ENCODE measurements around the gene NXPH3. TPM values are rescaled to one million over a fixed set of nuclear protein-coding genes. Genes with fewer than 3 reads are reported as not detected.

NXPH3 gene
- total and polyA plus RNA-seq, 5 experiments from 2014 or later = not detected

- H3K4me1 Mint-ChIP-seq = peaks cover 3 to 21% (median 8%) of the 10 kb centered on the region in 4 donors
Measured at GRCh38 chr17:49579522-49579921, 3.9 kb downstream of the NXPH3 start.

GRCh38 chr17:49580055-49580721, 4.5 kb downstream of the NXPH3 start:
- no peak for ATAC-seq
- POLR2A ChIA-PET = no interaction called here
- Mint-ChIP-seq H3K27ac (peak overlapping the region in 1 of 10 donors; percentile 27), H3K9me3 (peaks cover 0 to 2% (median 0%) of the 10 kb centered on the region in 9 donors), H3K4me3 (no peak overlapping the region), H3K36me3 (peaks cover 0 to 2% (median 0%) of the 10 kb centered on the region in 3 donors), H3K4me1 (peaks cover 3 to 18% (median 6%) of the 10 kb centered on the region in 4 donors), H3K27me3 (peaks cover 2 to 32% (median 15%) of the 10 kb centered on the region in 5 donors)
- no peak for DNase-seq

More at GRCh38 chr17:49579522-49579921, 3.9 kb downstream of the NXPH3 start:
- no peak for DNase-seq
- H3K27ac Mint-ChIP-seq = no peak overlapping the region
- peaks cover 0 to 2% (median 0%) of the 10 kb centered on the region in 3 donors for H3K36me3 Mint-ChIP-seq
- no peak overlapping the region for H3K4me3 Mint-ChIP-seq
- POLR2A ChIA-PET = no interaction called here
- H3K27me3 Mint-ChIP-seq = peaks cover 2 to 37% (median 16%) of the 10 kb centered on the region in 5 donors
- ATAC-seq = no peak
- peaks cover 0 to 2% (median 0%) of the 10 kb centered on the region in 9 donors for H3K9me3 Mint-ChIP-seq

- POLR2A ChIA-PET = interaction anchor here (0.7 kb wide), 1 partner anchor 414 kb away, joined by 4 read pairs; no protein-coding TSS in a partner anchor
- H3K9me3 Mint-ChIP-seq = peaks cover 0 to 2% (median 0%) of the 10 kb centered on the region in 9 donors
Measured at GRCh38 chr17:49580981-49581647, 5.4 kb downstream of the NXPH3 start.

GRCh38 chr17:49581648-49581998, 6.0 kb downstream of the NXPH3 start:
- ATAC-seq (no peak), DNase-seq (no peak)
- Mint-ChIP-seq H3K36me3 (peaks cover 0 to 2% (median 0%) of the 10 kb centered on the region in 3 donors), H3K27me3 (peaks cover 0 to 18% (median 13%) of the 10 kb centered on the region in 5 donors), H3K4me3 (no peak overlapping the region), H3K4me1 (peaks cover 2 to 8% (median 4%) of the 10 kb centered on the region in 4 donors), H3K9me3 (peaks cover 0 to 2% (median 0%) of the 10 kb centered on the region in 9 donors), H3K27ac (no peak overlapping the region)
- POLR2A ChIA-PET = interaction anchor here (0.7 kb wide), 1 partner anchor 414 kb away, joined by 4 read pairs; no protein-coding TSS in a partner anchor

More at GRCh38 chr17:49580981-49581647, 5.4 kb downstream of the NXPH3 start:
- DNase-seq (no peak), ATAC-seq (no peak)
- no peak overlapping the region for H3K4me3 Mint-ChIP-seq
- peaks cover 0 to 2% (median 0%) of the 10 kb centered on the region in 3 donors for H3K36me3 Mint-ChIP-seq
- H3K27ac Mint-ChIP-seq = no peak overlapping the region
- H3K27me3 Mint-ChIP-seq = peaks cover 0 to 23% (median 13%) of the 10 kb centered on the region in 5 donors
- H3K4me1 Mint-ChIP-seq = peaks cover 2 to 10% (median 4%) of the 10 kb centered on the region in 4 donors

GRCh38 chr17:49582055-49582722, 6.5 kb downstream of the NXPH3 start:
- DNase-seq = no peak
- no peaks in the 10 kb centered on the region for H3K36me3 Mint-ChIP-seq
- peaks cover 0 to 2% (median 0%) of the 10 kb centered on the region in 9 donors for H3K9me3 Mint-ChIP-seq
- H3K4me3 Mint-ChIP-seq = no peak overlapping the region
- H3K27me3 Mint-ChIP-seq = peaks cover 0 to 12% (median 10%) of the 10 kb centered on the region in 5 donors
- POLR2A ChIA-PET = no interaction called here
- peaks cover 0 to 6% (median 2%) of the 10 kb centered on the region in 4 donors for H3K4me1 Mint-ChIP-seq
- no peak for ATAC-seq
- peak overlapping the region in 1 of 10 donors; percentile 31 for H3K27ac Mint-ChIP-seq

GRCh38 chr17:49582789-49583188, 7.1 kb downstream of the NXPH3 start:
- no peak for ATAC-seq
- no peak overlapping the region for H3K27ac Mint-ChIP-seq
- POLR2A ChIA-PET = no interaction called here

GRCh38 chr17:49583226-49583625, 7.6 kb downstream of the NXPH3 start:
- Mint-ChIP-seq H3K9me3 (peaks cover 0 to 2% (median 0%) of the 10 kb centered on the region in 9 donors), H3K36me3 (no peaks in the 10 kb centered on the region), H3K4me3 (no peak overlapping the region), H3K27ac (no peak overlapping the region), H3K4me1 (peaks cover 0 to 9% (median 0%) of the 10 kb centered on the region in 4 donors), H3K27me3 (peaks cover 0 to 2% (median under 1%) of the 10 kb centered on the region in 5 donors)
- DNase-seq (no peak), ATAC-seq (no peak)
- POLR2A ChIA-PET = no interaction called here

More at GRCh38 chr17:49582789-49583188, 7.1 kb downstream of the NXPH3 start:
- Mint-ChIP-seq H3K36me3 (no peaks in the 10 kb centered on the region), H3K9me3 (peaks cover 0 to 2% (median 0%) of the 10 kb centered on the region in 9 donors), H3K4me3 (peak overlapping the region in 1 of 10 donors; percentile 19), H3K4me1 (peaks cover 0 to 9% (median 0%) of the 10 kb centered on the region in 4 donors), H3K27me3 (peaks cover 0 to 6% (median 4%) of the 10 kb centered on the region in 5 donors)
- no peak for DNase-seq

- ATAC-seq (no peak), DNase-seq (no peak)
- no peaks in the 10 kb centered on the region for H3K36me3 Mint-ChIP-seq
- POLR2A ChIA-PET = no interaction called here
- peaks cover 0 to 2% (median 0%) of the 10 kb centered on the region in 9 donors for H3K9me3 Mint-ChIP-seq
- H3K4me1 Mint-ChIP-seq = peaks cover 0 to 9% (median 1%) of the 10 kb centered on the region in 4 donors
- peak overlapping the region in 1 of 10 donors; percentile 14 for H3K27ac Mint-ChIP-seq
- no peak overlapping the region for H3K4me3 Mint-ChIP-seq
- no peaks in the 10 kb centered on the region for H3K27me3 Mint-ChIP-seq
Measured at GRCh38 chr17:49583889-49584288, 8.2 kb downstream of the NXPH3 start.

- Mint-ChIP-seq H3K9me3 (peaks cover 0 to 2% (median 0%) of the 10 kb centered on the region in 9 donors), H3K36me3 (peaks cover 0 to 2% (median 0%) of the 10 kb centered on the region in 3 donors), H3K27ac (no peak overlapping the region)
Measured at GRCh38 chr17:49585422-49586027, 9.9 kb downstream of the NXPH3 start.

GRCh38 chr17:49587366-49588073, 11.8 kb downstream of the NXPH3 start:
- H3K27me3 Mint-ChIP-seq = no peaks in the 10 kb centered on the region
- H3K4me1 Mint-ChIP-seq = peaks cover 0 to 9% (median 4%) of the 10 kb centered on the region in 4 donors
- H3K36me3 Mint-ChIP-seq = peaks cover 0 to 13% (median 3%) of the 10 kb centered on the region in 3 donors
- H3K27ac Mint-ChIP-seq = peak overlapping the region in 3 of 10 donors; percentile 43 to 75 (median 62)
- DNase-seq (no peak), ATAC-seq (no peak)
- no peak overlapping the region for H3K4me3 Mint-ChIP-seq
- peaks cover 0 to 2% (median 0%) of the 10 kb centered on the region in 9 donors for H3K9me3 Mint-ChIP-seq
- POLR2A ChIA-PET = interaction anchor here (0.6 to 0.7 kb wide), 3 partner anchors 103 to 250 kb away, joined by 3 to 5 read pairs (median 3); no protein-coding TSS in a partner anchor

More at GRCh38 chr17:49585422-49586027, 9.9 kb downstream of the NXPH3 start:
- Mint-ChIP-seq H3K4me3 (no peak overlapping the region), H3K4me1 (peaks cover 0 to 9% (median 3%) of the 10 kb centered on the region in 4 donors), H3K27me3 (no peaks in the 10 kb centered on the region)
- ATAC-seq (no peak), DNase-seq (no peak)
- POLR2A ChIA-PET = no interaction called here

GRCh38 chr17:49588312-49588711, 12.6 kb downstream of the NXPH3 start:
- peaks cover 0 to 19% (median 3%) of the 10 kb centered on the region in 3 donors for H3K36me3 Mint-ChIP-seq
- H3K27ac Mint-ChIP-seq = peak overlapping the region in 6 of 10 donors; percentile 37 to 69 (median 62)
- ATAC-seq (no peak), DNase-seq (no peak)
- H3K27me3 Mint-ChIP-seq = no peaks in the 10 kb centered on the region
- POLR2A ChIA-PET = interaction anchor here (0.6 kb wide), 2 partner anchors 130 to 251 kb away, joined by 3 read pairs; no protein-coding TSS in a partner anchor
- H3K4me1 Mint-ChIP-seq = peaks cover 0 to 9% (median 4%) of the 10 kb centered on the region in 4 donors
- no peaks in the 10 kb centered on the region for H3K9me3 Mint-ChIP-seq
- no peak overlapping the region for H3K4me3 Mint-ChIP-seq
